Measurements from ENCODE around the gene FAM171A2.

The FAM171A2 gene

GRCh38 chr17:44358066-44358465 lies 5.6 kb downstream of the FAM171A2 start:
- H3K36me3 ChIP-seq (ENCODE audit: control insufficient read depth in 1 of 2, insufficient read depth in 2 of 2, low read depth in 1 of 2, low read length in 2 of 2), result peaks cover 2 to 46% of the 10 kb centered on the region in 2 experiments
- H3K14ac ChIP-seq (ENCODE audit: low read length in 2 of 2), result no peak overlapping the region
- H4K8ac ChIP-seq (ENCODE audit: low read length), result no peak overlapping the region
- H3K9me3 ChIP-seq (ENCODE audit: control insufficient read depth, low read length), result no peaks in the 10 kb centered on the region
- H2BK120ac ChIP-seq (ENCODE audit: low read depth, low read length), result no peak overlapping the region
- no peak overlapping the region for H4K91ac ChIP-seq (ENCODE audit: low read length)
- no peak overlapping the region for H3K23ac ChIP-seq (ENCODE audit: low read length in 2 of 2)
- peaks cover 36% of the 10 kb centered on the region for H3K4me1 ChIP-seq (ENCODE audit: control insufficient read depth, insufficient read depth, low read depth, low read length)
- H2AFZ ChIP-seq (ENCODE audit: low read depth, low read length), result no peak overlapping the region
- no peak overlapping the region for H2BK5ac ChIP-seq (ENCODE audit: low read depth, low read length, poor library complexity, severe bottlenecking)
- no peak overlapping the region for H3K4ac ChIP-seq (ENCODE audit: low read depth in 1 of 2, low read length in 2 of 2)
- H3K27ac ChIP-seq (ENCODE audit: low read length, poor library complexity, severe bottlenecking), result no peak overlapping the region
- H2AK5ac ChIP-seq (ENCODE audit: low read length, severe bottlenecking), result no peak overlapping the region
- 90% methylated on average over 9 of the region's 9 CpGs for WGBS
- no peak overlapping the region for H3K9ac ChIP-seq (ENCODE audit: low read length)
- H3K27me3 ChIP-seq (ENCODE audit: control insufficient read depth in 1 of 2, insufficient read depth in 1 of 2, low read length in 2 of 2), result peaks cover 0 to 3% of the 10 kb centered on the region in 2 experiments
- no peak overlapping the region for H3K18ac ChIP-seq (ENCODE audit: low read depth in 1 of 2, low read length in 2 of 2)
- peaks cover 35% of the 10 kb centered on the region for H3K79me1 ChIP-seq (replicated peaks; ENCODE audit: low read length, poor library complexity, severe bottlenecking)
- no peak overlapping the region for H2BK12ac ChIP-seq (ENCODE audit: low read length in 2 of 2)
- H3K4me3 ChIP-seq (ENCODE audit: insufficient read depth in 1 of 2, low read depth in 1 of 2, low read length in 2 of 2), result no peak overlapping the region
- no peak overlapping the region for H3K4me2 ChIP-seq (ENCODE audit: low read length, poor library complexity, severe bottlenecking)
- no peak for DNase-seq
- no peak overlapping the region for H2BK15ac ChIP-seq (ENCODE audit: low read depth, poor library complexity, severe bottlenecking)

GRCh38 chr17:44356241-44356640 lies 7.4 kb downstream of the FAM171A2 start:
- Histone ChIP-seq H2BK120ac (ENCODE audit: low read depth, low read length) (no peak overlapping the region), H3K18ac (ENCODE audit: low read depth in 1 of 2, low read length in 2 of 2) (no peak overlapping the region), H3K4me1 (ENCODE audit: control insufficient read depth, insufficient read depth, low read depth, low read length) (peaks cover 21% of the 10 kb centered on the region), H2AFZ (ENCODE audit: low read depth, low read length) (no peak overlapping the region), H2BK12ac (ENCODE audit: low read length in 2 of 2) (no peak overlapping the region), H3K4me2 (ENCODE audit: low read length, poor library complexity, severe bottlenecking) (no peak overlapping the region), H2BK5ac (ENCODE audit: low read depth, low read length, poor library complexity, severe bottlenecking) (no peak overlapping the region), H2AK5ac (ENCODE audit: low read length, severe bottlenecking) (no peak overlapping the region), H3K27ac (ENCODE audit: low read length, poor library complexity, severe bottlenecking) (no peak overlapping the region), H3K9me3 (ENCODE audit: control insufficient read depth, low read length) (no peaks in the 10 kb centered on the region), H3K14ac (ENCODE audit: low read length in 2 of 2) (no peak overlapping the region), H3K27me3 (ENCODE audit: control insufficient read depth in 1 of 2, insufficient read depth in 1 of 2, low read length in 2 of 2) (peaks cover 0 to 3% of the 10 kb centered on the region in 2 experiments), H3K9ac (ENCODE audit: low read length) (no peak overlapping the region), H3K4me3 (ENCODE audit: insufficient read depth in 1 of 2, low read depth in 1 of 2, low read length in 2 of 2) (no peak overlapping the region), H2BK15ac (ENCODE audit: low read depth, poor library complexity, severe bottlenecking) (no peak overlapping the region), H3K36me3 (ENCODE audit: control insufficient read depth in 1 of 2, insufficient read depth in 2 of 2, low read depth in 1 of 2, low read length in 2 of 2) (peaks cover 20 to 64% of the 10 kb centered on the region in 2 experiments), H3K4ac (ENCODE audit: low read depth in 1 of 2, low read length in 2 of 2) (no peak overlapping the region), H4K8ac (ENCODE audit: low read length) (no peak overlapping the region), H4K91ac (ENCODE audit: low read length) (no peak overlapping the region), H3K23ac (ENCODE audit: low read length in 2 of 2) (no peak overlapping the region), H3K79me1 (replicated peaks; ENCODE audit: low read length, poor library complexity, severe bottlenecking) (peaks cover 22% of the 10 kb centered on the region)
- DNase-seq, result no peak
- 95% methylated on average over 11 of the region's 11 CpGs for WGBS

- WGBS, result 87% methylated on average over 17 of the region's 17 CpGs
Observed at GRCh38 chr17:44355642-44356099, 8.0 kb downstream of the FAM171A2 start.

GRCh38 chr17:44354582-44355561 lies 8.8 kb downstream of the FAM171A2 start:
- no peak overlapping the region for H3K23ac ChIP-seq (ENCODE audit: low read length in 2 of 2)
- no peaks in the 10 kb centered on the region for H3K9me3 ChIP-seq (ENCODE audit: control insufficient read depth, low read length)
- DNase-seq, result no peak
- no peak overlapping the region for H3K18ac ChIP-seq (ENCODE audit: low read depth in 1 of 2, low read length in 2 of 2)
- H3K27ac ChIP-seq (ENCODE audit: low read length, poor library complexity, severe bottlenecking), result no peak overlapping the region
- no peak overlapping the region for H3K14ac ChIP-seq (ENCODE audit: low read length in 2 of 2)
- H3K27me3 ChIP-seq (ENCODE audit: control insufficient read depth in 1 of 2, insufficient read depth in 1 of 2, low read length in 2 of 2), result peaks cover 0 to 3% of the 10 kb centered on the region in 2 experiments
- no peak overlapping the region for H2AK5ac ChIP-seq (ENCODE audit: low read length, severe bottlenecking)
- H2BK12ac ChIP-seq (ENCODE audit: low read length in 2 of 2), result peak overlapping the region in 1 of 2 experiments; percentile 19
- H3K79me1 ChIP-seq (replicated peaks; ENCODE audit: low read length, poor library complexity, severe bottlenecking), result peaks cover 12% of the 10 kb centered on the region
- H2AFZ ChIP-seq (ENCODE audit: low read depth, low read length), result no peak overlapping the region
- no peak overlapping the region for H2BK120ac ChIP-seq (ENCODE audit: low read depth, low read length)
- H4K91ac ChIP-seq (ENCODE audit: low read length), result peak overlapping the region; percentile 11
- H3K4ac ChIP-seq (ENCODE audit: low read depth in 1 of 2, low read length in 2 of 2), result no peak overlapping the region
- 42% methylated on average over 68 of the region's 77 CpGs for WGBS
- no peak overlapping the region for H2BK5ac ChIP-seq (ENCODE audit: low read depth, low read length, poor library complexity, severe bottlenecking)
- H2BK15ac ChIP-seq (ENCODE audit: low read depth, poor library complexity, severe bottlenecking), result no peak overlapping the region
- no peak overlapping the region for H3K9ac ChIP-seq (ENCODE audit: low read length)
- H3K4me1 ChIP-seq (ENCODE audit: control insufficient read depth, insufficient read depth, low read depth, low read length), result peaks cover 11% of the 10 kb centered on the region
- H4K8ac ChIP-seq (ENCODE audit: low read length), result no peak overlapping the region
- no peak overlapping the region for H3K4me3 ChIP-seq (ENCODE audit: insufficient read depth in 1 of 2, low read depth in 1 of 2, low read length in 2 of 2)
- H3K36me3 ChIP-seq (ENCODE audit: control insufficient read depth in 1 of 2, insufficient read depth in 2 of 2, low read depth in 1 of 2, low read length in 2 of 2), result peaks cover 32 to 76% of the 10 kb centered on the region in 2 experiments
- no peak overlapping the region for H3K4me2 ChIP-seq (ENCODE audit: low read length, poor library complexity, severe bottlenecking)

More at GRCh38 chr17:44355642-44356099, 8.0 kb downstream of the FAM171A2 start:
- DNase-seq, result no peak
- no peak overlapping the region for H2BK12ac ChIP-seq (ENCODE audit: low read length in 2 of 2)
- H3K27ac ChIP-seq (ENCODE audit: low read length, poor library complexity, severe bottlenecking), result no peak overlapping the region
- no peak overlapping the region for H2AK5ac ChIP-seq (ENCODE audit: low read length, severe bottlenecking)
- no peaks in the 10 kb centered on the region for H3K9me3 ChIP-seq (ENCODE audit: control insufficient read depth, low read length)
- H2BK120ac ChIP-seq (ENCODE audit: low read depth, low read length), result no peak overlapping the region
- no peak overlapping the region for H3K4me3 ChIP-seq (ENCODE audit: insufficient read depth in 1 of 2, low read depth in 1 of 2, low read length in 2 of 2)
- H3K14ac ChIP-seq (ENCODE audit: low read length in 2 of 2), result no peak overlapping the region
- peaks cover 15% of the 10 kb centered on the region for H3K4me1 ChIP-seq (ENCODE audit: control insufficient read depth, insufficient read depth, low read depth, low read length)
- H3K27me3 ChIP-seq (ENCODE audit: control insufficient read depth in 1 of 2, insufficient read depth in 1 of 2, low read length in 2 of 2), result peaks cover 0 to 3% of the 10 kb centered on the region in 2 experiments
- H3K4me2 ChIP-seq (ENCODE audit: low read length, poor library complexity, severe bottlenecking), result no peak overlapping the region
- no peak overlapping the region for H3K4ac ChIP-seq (ENCODE audit: low read depth in 1 of 2, low read length in 2 of 2)
- peaks cover 26 to 70% of the 10 kb centered on the region in 2 experiments for H3K36me3 ChIP-seq (ENCODE audit: control insufficient read depth in 1 of 2, insufficient read depth in 2 of 2, low read depth in 1 of 2, low read length in 2 of 2)
- H3K18ac ChIP-seq (ENCODE audit: low read depth in 1 of 2, low read length in 2 of 2), result no peak overlapping the region
- no peak overlapping the region for H4K91ac ChIP-seq (ENCODE audit: low read length)
- H2BK5ac ChIP-seq (ENCODE audit: low read depth, low read length, poor library complexity, severe bottlenecking), result no peak overlapping the region
- H3K79me1 ChIP-seq (replicated peaks; ENCODE audit: low read length, poor library complexity, severe bottlenecking), result peaks cover 16% of the 10 kb centered on the region
- no peak overlapping the region for H2BK15ac ChIP-seq (ENCODE audit: low read depth, poor library complexity, severe bottlenecking)
- no peak overlapping the region for H4K8ac ChIP-seq (ENCODE audit: low read length)
- no peak overlapping the region for H3K9ac ChIP-seq (ENCODE audit: low read length)
- H2AFZ ChIP-seq (ENCODE audit: low read depth, low read length), result no peak overlapping the region
- H3K23ac ChIP-seq (ENCODE audit: low read length in 2 of 2), result no peak overlapping the region
